GM15510 (cell line): ENCODE results near the gene WAPL.

Source experiments
- POLR2A ChIP-seq: IDR thresholded peaks from 3 replicates; pipeline ENCODE4 v1.6.1; 2011; ENCODE audit warnings: borderline replicate concordance; ENCODE audit not compliant: insufficient read length; ENCODE audit errors: extremely low read depth

The WAPL gene

GRCh38 chr10:86524225-86524962, 2.8 kb upstream of the WAPL start:
- no peak for TF ChIP-seq POLR2A

DNA sequence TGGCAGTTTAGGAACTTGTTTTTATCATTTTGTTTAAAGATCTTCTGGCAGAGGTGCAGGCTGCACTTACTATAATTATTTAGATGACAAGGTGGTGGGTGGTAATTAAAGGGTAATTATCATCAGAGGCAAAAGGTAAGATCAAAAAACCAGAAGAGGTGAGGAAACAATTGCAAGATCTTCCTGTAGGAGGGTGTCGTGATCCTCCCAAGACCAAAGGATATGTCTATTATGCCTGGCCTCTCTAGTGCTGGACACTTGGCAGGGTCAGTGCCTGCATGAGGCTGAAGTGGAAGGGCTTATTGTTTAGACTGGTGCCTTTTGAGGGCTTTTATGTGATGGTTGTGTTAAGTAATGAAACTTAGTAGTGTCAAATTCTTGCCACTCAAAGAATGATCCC, 1.8 kb upstream of the WAPL start:
- no peak for TF ChIP-seq POLR2A

- no peak for TF ChIP-seq POLR2A
Observed at GRCh38 chr10:86522510-86522855, 891 bp upstream of the WAPL start.

DNA sequence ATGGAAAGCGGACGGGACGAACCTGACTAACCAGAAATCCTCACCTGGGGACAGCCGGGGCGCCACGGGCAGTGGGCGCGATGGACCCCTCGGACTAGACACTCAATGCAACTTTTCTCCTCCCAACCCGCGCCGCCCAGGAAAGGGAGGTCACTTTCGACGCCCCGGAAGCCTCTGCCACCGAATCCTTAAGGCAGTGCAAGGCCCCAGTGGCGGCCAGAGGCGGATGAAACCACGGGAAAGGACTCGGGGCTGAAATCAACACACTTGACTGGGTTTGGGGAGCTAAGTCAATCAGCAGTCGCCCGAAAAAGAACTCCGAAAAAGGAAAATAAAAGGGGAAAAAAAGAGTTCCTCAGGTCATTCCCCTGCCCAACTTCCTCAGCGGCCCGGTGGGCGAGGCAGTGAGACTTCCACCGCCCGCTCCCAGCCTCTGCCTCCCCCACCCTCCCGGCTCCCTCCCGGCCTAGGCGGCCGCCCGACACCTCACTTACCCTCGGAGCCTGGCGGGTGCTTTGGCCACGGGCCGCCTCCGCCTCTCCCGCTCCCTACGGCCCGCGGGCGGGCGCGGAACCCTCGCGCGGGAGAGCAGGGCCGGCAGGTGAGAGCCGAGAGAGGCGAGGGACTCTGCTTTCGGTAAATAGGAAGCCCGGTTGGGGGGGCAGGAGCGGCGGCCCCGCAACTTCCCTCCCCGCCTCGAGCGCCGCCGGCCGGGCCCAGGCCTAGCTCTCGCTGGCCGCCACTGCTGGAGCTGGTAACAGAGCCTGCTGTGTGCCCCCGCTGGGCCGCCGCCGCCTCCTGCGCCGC, 518 bp downstream of the WAPL start:
- peak; percentile 50 for TF ChIP-seq POLR2A

GRCh38 chr10:86518781-86519180, 2.8 kb downstream of the WAPL start:
- TF ChIP-seq POLR2A = no peak

- no peak for TF ChIP-seq POLR2A
Observed at GRCh38 chr10:86512137-86512536, 9.5 kb downstream of the WAPL start.

DNA sequence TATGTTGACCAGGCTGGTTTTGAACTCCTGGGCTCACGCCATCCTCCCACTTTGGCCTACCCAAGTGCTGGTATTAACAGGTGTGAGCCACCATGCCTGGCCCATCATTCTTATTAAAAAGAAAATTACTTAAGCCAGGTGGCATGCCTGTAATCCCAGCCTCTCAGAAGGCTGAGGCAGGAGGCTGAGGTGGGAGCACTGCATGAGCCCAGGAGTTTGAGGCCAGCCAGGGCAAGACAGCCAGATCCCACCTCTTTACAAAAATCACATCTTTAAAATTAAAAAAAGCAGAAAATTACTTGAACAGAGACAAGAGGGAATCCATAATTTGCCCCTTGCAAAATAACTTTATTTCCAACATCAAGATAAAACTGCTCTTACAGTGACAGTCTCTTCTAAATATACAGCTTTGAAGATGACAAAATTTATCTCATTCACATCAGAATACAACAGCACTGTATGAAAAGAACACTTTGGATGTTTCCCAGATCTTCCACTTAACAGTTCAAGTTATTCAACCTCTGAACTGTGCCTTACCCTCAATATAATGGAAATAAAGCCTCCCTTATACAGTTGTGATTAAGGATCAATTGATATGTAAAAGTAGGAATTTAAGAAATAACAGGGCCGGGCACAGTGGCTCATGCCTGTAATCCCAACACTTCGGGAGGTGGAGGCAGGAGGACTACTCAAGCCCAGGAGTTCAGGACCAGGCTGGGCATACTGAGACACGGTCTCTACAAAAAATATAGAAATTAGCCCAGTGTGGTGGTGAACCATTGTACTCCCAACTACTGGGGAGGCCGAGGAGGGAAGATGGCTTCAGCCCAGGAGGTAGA, 10.3 kb downstream of the WAPL start:
- TF ChIP-seq POLR2A = no peak

- TF ChIP-seq POLR2A = no peak
Observed at GRCh38 chr10:86509145-86509544, 12.4 kb downstream of the WAPL start.

- no peak for TF ChIP-seq POLR2A
Observed at GRCh38 chr10:86508217-86508616, 13.4 kb downstream of the WAPL start.

DNA sequence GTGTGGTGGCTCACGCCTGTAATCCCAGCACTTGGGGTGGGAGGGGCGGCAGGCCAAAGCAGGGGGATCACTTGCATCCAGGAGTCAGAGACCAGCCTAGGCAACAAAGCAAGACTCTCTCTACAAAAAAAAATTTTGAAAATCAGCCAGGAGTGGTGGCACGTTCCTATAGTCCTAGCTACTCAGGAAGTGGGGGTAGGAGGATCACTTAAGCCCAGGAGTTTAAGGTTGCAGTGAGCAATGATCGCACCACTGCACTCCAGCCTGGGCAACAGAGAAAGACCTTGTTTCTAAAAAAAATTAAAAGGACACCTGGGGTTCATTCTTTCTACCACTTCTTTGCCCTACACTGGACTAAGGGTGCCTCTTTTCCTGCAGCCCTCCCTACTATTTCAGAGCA, 15.1 kb downstream of the WAPL start:
- no peak for TF ChIP-seq POLR2A

GRCh38 chr10:86506062-86506461, 15.5 kb downstream of the WAPL start:
- no peak for TF ChIP-seq POLR2A

GRCh38 chr10:86504510-86504909, 17.1 kb downstream of the WAPL start:
- no peak for TF ChIP-seq POLR2A

DNA sequence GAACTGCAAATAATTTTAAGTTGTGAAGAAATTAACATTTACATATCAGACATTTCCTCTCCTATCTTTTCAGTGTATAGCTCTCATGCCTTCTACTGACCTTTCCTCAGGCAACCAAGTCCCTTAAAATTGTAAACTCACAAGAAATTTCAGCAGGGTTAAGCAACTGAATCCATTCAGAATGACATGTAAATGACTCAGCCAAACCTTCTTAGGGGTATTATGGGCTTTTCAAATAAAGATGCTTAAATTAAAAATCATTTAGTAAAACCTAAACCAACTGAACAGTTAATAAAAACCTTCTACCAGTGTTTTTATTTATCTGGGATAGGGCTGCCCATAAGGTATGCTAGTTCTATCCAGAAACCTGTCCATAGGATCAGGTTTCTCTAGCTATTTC, 20.7 kb downstream of the WAPL start:
- no peak for TF ChIP-seq POLR2A

GRCh38 chr10:86498598-86498997, 23.0 kb downstream of the WAPL start:
- no peak for TF ChIP-seq POLR2A

GRCh38 chr10:86497621-86498020, 24.0 kb downstream of the WAPL start:
- TF ChIP-seq POLR2A = no peak
